SJSA1 (cell line): ENCODE data around the gene NNAT. TPM values are rescaled to one million over a fixed set of nuclear protein-coding genes. Genes with fewer than 3 reads are reported as not detected.
A peak's percentile ranks its signal among the peaks of the same experiment; 100 is the strongest.

Source experiments
- DNase-seq, 2 experiments: peaks; one replicate each; pipeline ENCODE4 v3.0.0-alpha.2; 2015 to 2020; ENCODE audit warnings: low spot score in 2 of 2, low read depth in 1 of 2
- H3K27ac ChIP-seq: fragments of 250-450 bp; sonication (Bioruptor Pico); 2 replicates; pipeline ENCODE4 v1.5.1; 2020; ENCODE audit warnings: mild to moderate bottlenecking, moderate library complexity
- H3K27me3 ChIP-seq: fragments of 250-450 bp; sonication (Bioruptor Pico); replicated peaks from 2 replicates; pipeline ENCODE4 v1.5.1; 2020; ENCODE audit warnings: mild to moderate bottlenecking, moderate library complexity
- H3K36me3 ChIP-seq: fragments of 250-450 bp; sonication (Bioruptor Pico); 2 replicates; pipeline ENCODE4 v1.5.1; 2020; ENCODE audit warnings: mild to moderate bottlenecking
- H3K4me1 ChIP-seq: fragments of 250-450 bp; sonication (Bioruptor Pico); replicated peaks from 2 replicates; pipeline ENCODE4 v1.6.1; 2021; ENCODE audit warnings: mild to moderate bottlenecking
- H3K4me3 ChIP-seq: fragments of 250-450 bp; sonication (Bioruptor Pico); 2 replicates; pipeline ENCODE4 v1.5.1; 2020; ENCODE audit warnings: mild to moderate bottlenecking
- H3K9me3 ChIP-seq: fragments of 250-450 bp; sonication (Bioruptor Pico); replicated peaks from 2 replicates; pipeline ENCODE4 v1.5.1; 2020; ENCODE audit warnings: mild to moderate bottlenecking
- total RNA-seq: library from RNA; depleted of rRNA; stranded (reverse); fragments of >200 nt; shearing (Covaris generic); gene quantifications from 2 replicates; pipeline ENCODE4 v1.2.3, GENCODE V29; 2014

NNAT gene
- total RNA-seq, 1 experiment from 2014 or later = not detected

- no peaks in the 10 kb centered on the region for H3K9me3 ChIP-seq
- DNase-seq = no peak
- H3K4me3 ChIP-seq = no peak overlapping the region
- H3K27ac ChIP-seq = no peak overlapping the region
- H3K36me3 ChIP-seq = peaks cover 54% of the 10 kb centered on the region
- peaks cover 10% of the 10 kb centered on the region for H3K4me1 ChIP-seq
- no peaks in the 10 kb centered on the region for H3K27me3 ChIP-seq
Measured at GRCh38 chr20:37506152-37506725, 14.8 kb upstream of the NNAT start.

- no peaks in the 10 kb centered on the region for H3K27me3 ChIP-seq
- H3K4me1 ChIP-seq = peaks cover 41% of the 10 kb centered on the region
- no peak for DNase-seq
- no peak overlapping the region for H3K4me3 ChIP-seq
- H3K36me3 ChIP-seq = peaks cover 77% of the 10 kb centered on the region
- no peak overlapping the region for H3K27ac ChIP-seq
- H3K9me3 ChIP-seq = no peaks in the 10 kb centered on the region
Measured at GRCh38 chr20:37510226-37510625, 10.8 kb upstream of the NNAT start.

- H3K9me3 ChIP-seq = no peaks in the 10 kb centered on the region
- H3K27me3 ChIP-seq = no peaks in the 10 kb centered on the region
- DNase-seq = peak; percentile 91
- no peak overlapping the region for H3K4me3 ChIP-seq
- peaks cover 87% of the 10 kb centered on the region for H3K36me3 ChIP-seq
- peak overlapping the region; percentile 43 for H3K27ac ChIP-seq
- peaks cover 56% of the 10 kb centered on the region for H3K4me1 ChIP-seq
Measured at GRCh38 chr20:37511610-37512275, 9.3 kb upstream of the NNAT start.

- H3K36me3 ChIP-seq = peaks cover 77% of the 10 kb centered on the region
- no peaks in the 10 kb centered on the region for H3K27me3 ChIP-seq
- H3K27ac ChIP-seq = no peak overlapping the region
- no peak overlapping the region for H3K4me3 ChIP-seq
- no peak for DNase-seq
- no peaks in the 10 kb centered on the region for H3K9me3 ChIP-seq
- H3K4me1 ChIP-seq = peaks cover 77% of the 10 kb centered on the region
Measured at GRCh38 chr20:37513779-37514359, 7.2 kb upstream of the NNAT start.

- no peak for DNase-seq
- Histone ChIP-seq H3K27ac (peak overlapping the region; percentile 38; the same call in 1 of the 2 replicates), H3K36me3 (peaks cover 76% of the 10 kb centered on the region), H3K4me1 (peaks cover 91% of the 10 kb centered on the region), H3K27me3 (no peaks in the 10 kb centered on the region), H3K4me3 (no peak overlapping the region), H3K9me3 (no peaks in the 10 kb centered on the region)
Measured at GRCh38 chr20:37515876-37516275, 5.2 kb upstream of the NNAT start.

- H3K36me3 ChIP-seq = peaks cover 78% of the 10 kb centered on the region
- H3K9me3 ChIP-seq = no peaks in the 10 kb centered on the region
- peak overlapping the region; percentile 57 for H3K27ac ChIP-seq
- H3K4me1 ChIP-seq = peaks cover 84% of the 10 kb centered on the region
- no peak overlapping the region for H3K4me3 ChIP-seq
- DNase-seq = peak; percentile 77 to 84
- H3K27me3 ChIP-seq = no peaks in the 10 kb centered on the region
Measured at GRCh38 chr20:37516811-37517750, 4.0 kb upstream of the NNAT start.

- peak overlapping the region; percentile 57 for H3K27ac ChIP-seq
- DNase-seq = no peak
- H3K27me3 ChIP-seq = no peaks in the 10 kb centered on the region
- H3K4me1 ChIP-seq = peaks cover 74% of the 10 kb centered on the region
- no peaks in the 10 kb centered on the region for H3K9me3 ChIP-seq
- H3K36me3 ChIP-seq = peaks cover 78% of the 10 kb centered on the region
- no peak overlapping the region for H3K4me3 ChIP-seq
Measured at GRCh38 chr20:37518059-37518458, 3.0 kb upstream of the NNAT start.

GRCh38 chr20:37518606-37519507 lies 2.2 kb upstream of the NNAT start:
- Histone ChIP-seq H3K4me3 (peak overlapping the region; percentile 3; the same call in 1 of the 2 replicates), H3K27ac (peak overlapping the region; percentile 84), H3K36me3 (peaks cover 73% of the 10 kb centered on the region), H3K9me3 (no peaks in the 10 kb centered on the region), H3K27me3 (no peaks in the 10 kb centered on the region), H3K4me1 (peaks cover 66% of the 10 kb centered on the region)
- DNase-seq = peak; percentile 93 to 95

GRCh38 chr20:37519508-37520418 lies 1.3 kb upstream of the NNAT start:
- no peaks in the 10 kb centered on the region for H3K9me3 ChIP-seq
- H3K4me3 ChIP-seq = no peak overlapping the region
- DNase-seq = peak; percentile 75 to 77
- H3K4me1 ChIP-seq = peaks cover 68% of the 10 kb centered on the region
- no peaks in the 10 kb centered on the region for H3K27me3 ChIP-seq
- peak overlapping the region; percentile 84 for H3K27ac ChIP-seq
- peaks cover 69% of the 10 kb centered on the region for H3K36me3 ChIP-seq

GRCh38 chr20:37520419-37520955 lies 563 bp upstream of the NNAT start:
- H3K4me1 ChIP-seq = peaks cover 71% of the 10 kb centered on the region
- H3K27ac ChIP-seq = no peak overlapping the region
- no peak for DNase-seq
- H3K36me3 ChIP-seq = peaks cover 69% of the 10 kb centered on the region
- no peak overlapping the region for H3K4me3 ChIP-seq
- H3K9me3 ChIP-seq = no peaks in the 10 kb centered on the region
- no peaks in the 10 kb centered on the region for H3K27me3 ChIP-seq

GRCh38 chr20:37522260-37523011 lies 1.4 kb downstream of the NNAT start:
- H3K4me1 ChIP-seq = peaks cover 62% of the 10 kb centered on the region
- H3K9me3 ChIP-seq = no peaks in the 10 kb centered on the region
- no peak overlapping the region for H3K27ac ChIP-seq
- H3K4me3 ChIP-seq = no peak overlapping the region
- H3K27me3 ChIP-seq = no peaks in the 10 kb centered on the region
- no peak for DNase-seq
- peaks cover 65% of the 10 kb centered on the region for H3K36me3 ChIP-seq
